Measurements from ENCODE around the gene ASTN2.

- TF ChIP-seq EZH2 (IDR thresholded peaks at IDR 0.05; ENCODE audit: borderline replicate concordance, low read depth, low read length, severe bottlenecking) (no peak), CTCF (IDR thresholded peaks at IDR 0.05; ENCODE audit: extremely low read depth in 1 of 2, insufficient read depth in 1 of 2, low read depth in 1 of 2, low read length in 2 of 2) (no peak), FOS (IDR thresholded peaks at IDR 0.05; ENCODE audit: borderline replicate concordance, insufficient read depth, low read length) (no peak), MAX (IDR thresholded peaks at IDR 0.05; ENCODE audit: insufficient read depth, insufficient read length) (no peak), POLR2A (IDR thresholded peaks at IDR 0.05; ENCODE audit: low read depth, low read length) (no peak), POLR2AphosphoS5 (IDR thresholded peaks at IDR 0.05; ENCODE audit: insufficient read depth, low read depth, low read length) (no peak), GATA2 (IDR thresholded peaks at IDR 0.05; ENCODE audit: insufficient read depth, insufficient read length, low read depth, low read length) (no peak), JUN (IDR thresholded peaks at IDR 0.05; ENCODE audit: borderline replicate concordance, insufficient read depth, insufficient read length, low read depth) (no peak)
These were observed 10.7 kb upstream of the ASTN2 start for GRCh38 chr9:117425566-117425965.

All from endothelial cell of umbilical vein (primary cell).